Ascending aorta (tissue), 2 donors: Measurements from ENCODE around the gene CAMK4. TPM values are rescaled to one million over a fixed set of nuclear protein-coding genes. Genes with fewer than 3 reads are reported as not detected.

Experiments
- DNase-seq, 2 donors: peaks; one replicate each; pipeline ENCODE4 v3.0.0-alpha.2; 2019; ENCODE audit warnings: low spot score in 2 of 2
- H3K27ac ChIP-seq, 2 donors: fragments of 200-600 bp; sonication (generic); one replicate each; pipeline ENCODE4 v1.5.1; 2016 to 2017; ENCODE audit warnings: mild to moderate bottlenecking in 1 of 2
- H3K27me3 ChIP-seq: fragments of 200-600 bp; sonication (generic); one replicate; pipeline ENCODE4 v1.5.1; 2017
- H3K36me3 ChIP-seq, 2 donors: fragments of 200-600 bp; sonication (generic); one replicate each; pipeline ENCODE4 v1.5.1; 2016
- H3K4me1 ChIP-seq, 2 donors: fragments of 200-600 bp; sonication (generic); one replicate each; pipeline ENCODE4 v1.5.1; 2016 to 2017; ENCODE audit warnings: mild to moderate bottlenecking in 1 of 2
- H3K4me3 ChIP-seq, 2 donors: fragments of 200-600 bp; sonication (generic); one replicate each; pipeline ENCODE4 v1.5.1; 2016 to 2017; ENCODE audit warnings: mild to moderate bottlenecking in 1 of 2
- H3K9me3 ChIP-seq, 2 donors: fragments of 200-600 bp; sonication (generic); one replicate each; pipeline ENCODE4 v1.5.1; 2016
- CTCF ChIP-seq, 3 experiments: fragments of 200-600 bp in 2 of 3; fragments of 450-650 bp in 1 of 3; sonication (generic) in 2 of 3; IDR thresholded peaks; one replicate each; pipeline ENCODE4 v1.5.1; 2016 to 2019; ENCODE audit warnings: antibody characterized with exemption in 3 of 3, mild to moderate bottlenecking in 1 of 3, moderate library complexity in 1 of 3
- intact Hi-C: fragments of 100-400 bp; cut with DNase I; formaldehyde crosslinking; loops from one replicate; pipeline ENCODE4 v1.15.1; 2023
- total RNA-seq: library from RNA; depleted of rRNA; stranded (reverse); fragments of >200 nt; gene quantifications from one replicate; pipeline ENCODE4 v1.1.0, GENCODE V29; 2016

Gene CAMK4
- total RNA-seq, 1 donor from 2014 or later, result under 0.01 TPM

GRCh38 chr5:111507276-111507675, 283.1 kb downstream of the CAMK4 start:
- no peak for TF ChIP-seq CTCF (IDR thresholded peaks at IDR 0.05)
- DNase-seq, result no peak
- no peaks in the 10 kb centered on the region for H3K4me1 ChIP-seq
- H3K36me3 ChIP-seq, result no peaks in the 10 kb centered on the region
- H3K27me3 ChIP-seq, result no peaks in the 10 kb centered on the region
- H3K4me3 ChIP-seq, result no peak overlapping the region
- no peak overlapping the region for H3K27ac ChIP-seq
- no peaks in the 10 kb centered on the region for H3K9me3 ChIP-seq
- intact Hi-C loops, result no loop called here

GRCh38 chr5:111509119-111509518, 284.9 kb downstream of the CAMK4 start:
- Histone ChIP-seq H3K9me3 (no peaks in the 10 kb centered on the region), H3K27me3 (no peaks in the 10 kb centered on the region), H3K4me1 (peaks cover 0 to 2% of the 10 kb centered on the region in 2 donors), H3K36me3 (no peaks in the 10 kb centered on the region), H3K27ac (no peak overlapping the region), H3K4me3 (no peak overlapping the region)
- intact Hi-C loops, result no loop called here
- TF ChIP-seq CTCF (IDR thresholded peaks at IDR 0.05), result no peak
- DNase-seq, result no peak

GRCh38 chr5:111511174-111511830, 287.1 kb downstream of the CAMK4 start:
- H3K9me3 ChIP-seq, result no peaks in the 10 kb centered on the region
- peaks cover 0 to 2% of the 10 kb centered on the region in 2 donors for H3K4me1 ChIP-seq
- peak overlapping the region; percentile 86 to 89 for H3K27ac ChIP-seq
- H3K27me3 ChIP-seq, result no peaks in the 10 kb centered on the region
- H3K4me3 ChIP-seq, result peak overlapping the region; percentile 89 to 90
- no peaks in the 10 kb centered on the region for H3K36me3 ChIP-seq
- no peak for TF ChIP-seq CTCF (IDR thresholded peaks at IDR 0.05)
- intact Hi-C loops, result loop anchor here (5.0 to 10.0 kb wide), 2 partner anchors 246 to 777 kb away; partner anchors contain the start of genes NREP and SLC25A46
- no peak for DNase-seq

- no peak for TF ChIP-seq CTCF (IDR thresholded peaks at IDR 0.05)
- Histone ChIP-seq H3K36me3 (no peaks in the 10 kb centered on the region), H3K27me3 (no peaks in the 10 kb centered on the region), H3K27ac (peak overlapping the region; percentile 86 to 89), H3K9me3 (no peaks in the 10 kb centered on the region), H3K4me1 (peaks cover 0 to 2% of the 10 kb centered on the region in 2 donors), H3K4me3 (peak overlapping the region; percentile 89 to 90)
- DNase-seq, result peak; percentile 12 to 75
- intact Hi-C loops, result loop anchor here (2.0 to 10.0 kb wide), 3 partner anchors 245 to 777 kb away; partner anchors contain the start of genes NREP, SLC25A46 and WDR36
These were observed 287.7 kb downstream of the CAMK4 start for GRCh38 chr5:111511831-111512374.

GRCh38 chr5:111512375-111513130, 288.4 kb downstream of the CAMK4 start, which contains the start of gene STARD4:
TSS of gene STARD4 (minus strand) at chr5:111512535. CDS start at chr5:111507433, 5,102 bp downstream.
- H3K27me3 ChIP-seq, result no peaks in the 10 kb centered on the region
- peaks cover 0 to 2% of the 10 kb centered on the region in 2 donors for H3K4me1 ChIP-seq
- peak within 1 kb of the TSS; percentile 86 to 89 for H3K27ac ChIP-seq
- H3K9me3 ChIP-seq, result no peaks in the 10 kb centered on the region
- TF ChIP-seq CTCF (IDR thresholded peaks at IDR 0.05), result no peak
- H3K4me3 ChIP-seq, result peak within 1 kb of the TSS; percentile 89 to 90
- intact Hi-C loops, result loop anchor here (2.0 to 10.0 kb wide), 3 partner anchors 245 to 778 kb away; partner anchors contain the start of genes NREP, SLC25A46 and WDR36
- DNase-seq, result peak; percentile 90 to 98
- H3K36me3 ChIP-seq, result no peaks in the 10 kb centered on the region
